Liver (tissue), 3 donors: ENCODE results near the gene IL21R.

Source experiments
- CTCF ChIP-seq: fragments of 150-350 bp; IDR thresholded peaks from 2 replicates; pipeline ENCODE4 v1.5.1; 2017; ENCODE audit warnings: improper control_type of control experiment, low read depth, low read length; ENCODE audit not compliant: missing input control
- FOXA1 ChIP-seq: IDR thresholded peaks from 2 replicates; pipeline ENCODE4 v1.6.1; 2016; ENCODE audit warnings: antibody characterized with exemption
- GABPA ChIP-seq, 2 donors: IDR thresholded peaks in 1 of 2; conservative IDR thresholded peaks in 1 of 2; 2 replicates each; pipeline ENCODE4 v1.6.1; 2016; ENCODE audit warnings: antibody characterized with exemption in 2 of 2, mild to moderate bottlenecking in 1 of 2, moderate library complexity in 1 of 2
- HNF4A ChIP-seq, 2 donors: conservative IDR thresholded peaks; 2 replicates each; pipeline ENCODE4 v1.6.1; 2016; ENCODE audit warnings: antibody characterized with exemption in 2 of 2, mild to moderate bottlenecking in 2 of 2
- JUND ChIP-seq, 2 donors: IDR thresholded peaks; 2 replicates each; pipeline ENCODE4 v1.6.1; 2016; ENCODE audit warnings: antibody characterized with exemption in 2 of 2
- RAD21 ChIP-seq, 2 donors: IDR thresholded peaks; 2 replicates each; pipeline ENCODE4 v1.6.1; 2016; ENCODE audit warnings: antibody characterized with exemption in 2 of 2, mild to moderate bottlenecking in 2 of 2
- SP1 ChIP-seq: IDR thresholded peaks from 2 replicates; pipeline ENCODE4 v1.6.1; 2018; ENCODE audit warnings: antibody characterized with exemption, mild to moderate bottlenecking
- YY1 ChIP-seq: IDR thresholded peaks from 2 replicates; pipeline ENCODE4 v1.6.1; 2016; ENCODE audit warnings: antibody characterized with exemption, mild to moderate bottlenecking
- TF ChIP-seq, protein P1 (sequence below): IDR thresholded peaks from 2 replicates; pipeline ENCODE4 v1.6.1; 2016; ENCODE audit warnings: antibody characterized with exemption, mild to moderate bottlenecking
- TF ChIP-seq, protein P2 (sequence below): IDR thresholded peaks from 2 replicates; pipeline ENCODE4 v1.6.1; 2016; ENCODE audit warnings: antibody characterized with exemption
- TF ChIP-seq, protein P3 (sequence below): IDR thresholded peaks from 2 replicates; pipeline ENCODE4 v1.6.1; 2016; ENCODE audit warnings: antibody characterized with exemption
- TF ChIP-seq, protein P4 (sequence below): IDR thresholded peaks from 2 replicates; pipeline ENCODE4 v1.6.1; 2016; ENCODE audit warnings: antibody characterized with exemption
- donor health status: healthy.
- donor health status: healthy.

DNA sequence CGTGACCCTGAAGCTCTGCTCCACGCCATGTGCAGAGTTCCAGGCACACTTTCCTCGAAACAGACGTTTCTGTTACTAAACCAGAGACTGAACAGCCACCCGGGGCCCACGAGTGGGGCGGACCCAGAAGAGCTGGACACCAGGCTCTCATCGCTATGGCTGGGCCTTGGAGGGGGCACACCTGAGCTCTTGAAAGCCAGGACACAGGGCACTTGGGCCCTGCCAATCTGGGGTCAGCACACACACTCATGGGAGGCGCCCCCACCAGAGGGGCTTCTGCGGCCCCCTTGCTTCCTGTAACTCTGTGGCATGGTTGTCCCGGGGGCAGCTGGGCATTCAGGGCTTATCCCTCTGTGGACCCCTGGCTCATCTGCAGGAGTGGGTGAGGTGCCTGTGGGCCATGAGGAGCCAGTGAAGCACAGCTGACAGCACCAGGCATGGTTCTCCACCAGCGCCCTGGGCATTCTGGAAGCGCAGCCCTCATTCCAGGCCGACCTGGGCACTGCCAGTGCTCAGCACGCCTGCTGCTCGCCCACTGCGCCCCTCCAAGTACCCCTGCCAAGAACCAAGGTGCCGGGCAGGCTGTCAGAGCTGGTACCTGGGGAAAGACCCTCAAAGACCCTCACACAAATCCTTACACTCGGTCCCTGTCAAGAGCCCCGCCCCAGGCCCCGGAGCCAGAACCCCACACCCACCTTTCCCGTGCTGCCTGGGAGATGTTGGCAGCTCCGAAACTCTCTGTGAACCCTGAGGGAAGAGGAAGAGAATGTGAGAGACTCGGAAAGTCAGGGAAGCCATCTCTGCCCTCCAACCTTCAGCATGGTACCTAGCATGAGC, 61.1 kb downstream of the IL21R start:
- TF ChIP-seq CTCF (no peak), HNF4A (conservative IDR thresholded peaks at IDR 0.05) (no peak), YY1 (no peak), RAD21 (IDR thresholded peaks at IDR 0.05) (no peak), JUND (IDR thresholded peaks at IDR 0.05) (no peak), FOXA1 (no peak), SP1 (no peak), GABPA (IDR thresholded peaks at IDR 0.05 in 1 of 2, conservative IDR thresholded peaks at IDR 0.05 in 1 of 2) (no peak)
- TF ChIP-seq, protein P1, sequence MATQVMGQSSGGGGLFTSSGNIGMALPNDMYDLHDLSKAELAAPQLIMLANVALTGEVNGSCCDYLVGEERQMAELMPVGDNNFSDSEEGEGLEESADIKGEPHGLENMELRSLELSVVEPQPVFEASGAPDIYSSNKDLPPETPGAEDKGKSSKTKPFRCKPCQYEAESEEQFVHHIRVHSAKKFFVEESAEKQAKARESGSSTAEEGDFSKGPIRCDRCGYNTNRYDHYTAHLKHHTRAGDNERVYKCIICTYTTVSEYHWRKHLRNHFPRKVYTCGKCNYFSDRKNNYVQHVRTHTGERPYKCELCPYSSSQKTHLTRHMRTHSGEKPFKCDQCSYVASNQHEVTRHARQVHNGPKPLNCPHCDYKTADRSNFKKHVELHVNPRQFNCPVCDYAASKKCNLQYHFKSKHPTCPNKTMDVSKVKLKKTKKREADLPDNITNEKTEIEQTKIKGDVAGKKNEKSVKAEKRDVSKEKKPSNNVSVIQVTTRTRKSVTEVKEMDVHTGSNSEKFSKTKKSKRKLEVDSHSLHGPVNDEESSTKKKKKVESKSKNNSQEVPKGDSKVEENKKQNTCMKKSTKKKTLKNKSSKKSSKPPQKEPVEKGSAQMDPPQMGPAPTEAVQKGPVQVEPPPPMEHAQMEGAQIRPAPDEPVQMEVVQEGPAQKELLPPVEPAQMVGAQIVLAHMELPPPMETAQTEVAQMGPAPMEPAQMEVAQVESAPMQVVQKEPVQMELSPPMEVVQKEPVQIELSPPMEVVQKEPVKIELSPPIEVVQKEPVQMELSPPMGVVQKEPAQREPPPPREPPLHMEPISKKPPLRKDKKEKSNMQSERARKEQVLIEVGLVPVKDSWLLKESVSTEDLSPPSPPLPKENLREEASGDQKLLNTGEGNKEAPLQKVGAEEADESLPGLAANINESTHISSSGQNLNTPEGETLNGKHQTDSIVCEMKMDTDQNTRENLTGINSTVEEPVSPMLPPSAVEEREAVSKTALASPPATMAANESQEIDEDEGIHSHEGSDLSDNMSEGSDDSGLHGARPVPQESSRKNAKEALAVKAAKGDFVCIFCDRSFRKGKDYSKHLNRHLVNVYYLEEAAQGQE: no peak
- TF ChIP-seq, protein P2, sequence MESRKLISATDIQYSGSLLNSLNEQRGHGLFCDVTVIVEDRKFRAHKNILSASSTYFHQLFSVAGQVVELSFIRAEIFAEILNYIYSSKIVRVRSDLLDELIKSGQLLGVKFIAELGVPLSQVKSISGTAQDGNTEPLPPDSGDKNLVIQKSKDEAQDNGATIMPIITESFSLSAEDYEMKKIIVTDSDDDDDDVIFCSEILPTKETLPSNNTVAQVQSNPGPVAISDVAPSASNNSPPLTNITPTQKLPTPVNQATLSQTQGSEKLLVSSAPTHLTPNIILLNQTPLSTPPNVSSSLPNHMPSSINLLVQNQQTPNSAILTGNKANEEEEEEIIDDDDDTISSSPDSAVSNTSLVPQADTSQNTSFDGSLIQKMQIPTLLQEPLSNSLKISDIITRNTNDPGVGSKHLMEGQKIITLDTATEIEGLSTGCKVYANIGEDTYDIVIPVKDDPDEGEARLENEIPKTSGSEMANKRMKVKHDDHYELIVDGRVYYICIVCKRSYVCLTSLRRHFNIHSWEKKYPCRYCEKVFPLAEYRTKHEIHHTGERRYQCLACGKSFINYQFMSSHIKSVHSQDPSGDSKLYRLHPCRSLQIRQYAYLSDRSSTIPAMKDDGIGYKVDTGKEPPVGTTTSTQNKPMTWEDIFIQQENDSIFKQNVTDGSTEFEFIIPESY: no peak
- TF ChIP-seq, protein P3, sequence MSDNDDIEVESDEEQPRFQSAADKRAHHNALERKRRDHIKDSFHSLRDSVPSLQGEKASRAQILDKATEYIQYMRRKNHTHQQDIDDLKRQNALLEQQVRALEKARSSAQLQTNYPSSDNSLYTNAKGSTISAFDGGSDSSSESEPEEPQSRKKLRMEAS: no peak
- TF ChIP-seq, protein P4, sequence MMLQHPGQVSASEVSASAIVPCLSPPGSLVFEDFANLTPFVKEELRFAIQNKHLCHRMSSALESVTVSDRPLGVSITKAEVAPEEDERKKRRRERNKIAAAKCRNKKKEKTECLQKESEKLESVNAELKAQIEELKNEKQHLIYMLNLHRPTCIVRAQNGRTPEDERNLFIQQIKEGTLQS: no peak
